Measurements from ENCODE around the gene KLHL30.
"Not testable (repeated sequence)": the region's sequence is repeated elsewhere in the genome, so short reads cannot be mapped to it uniquely, and the experiment has no call there.

Gene KLHL30

DNA sequence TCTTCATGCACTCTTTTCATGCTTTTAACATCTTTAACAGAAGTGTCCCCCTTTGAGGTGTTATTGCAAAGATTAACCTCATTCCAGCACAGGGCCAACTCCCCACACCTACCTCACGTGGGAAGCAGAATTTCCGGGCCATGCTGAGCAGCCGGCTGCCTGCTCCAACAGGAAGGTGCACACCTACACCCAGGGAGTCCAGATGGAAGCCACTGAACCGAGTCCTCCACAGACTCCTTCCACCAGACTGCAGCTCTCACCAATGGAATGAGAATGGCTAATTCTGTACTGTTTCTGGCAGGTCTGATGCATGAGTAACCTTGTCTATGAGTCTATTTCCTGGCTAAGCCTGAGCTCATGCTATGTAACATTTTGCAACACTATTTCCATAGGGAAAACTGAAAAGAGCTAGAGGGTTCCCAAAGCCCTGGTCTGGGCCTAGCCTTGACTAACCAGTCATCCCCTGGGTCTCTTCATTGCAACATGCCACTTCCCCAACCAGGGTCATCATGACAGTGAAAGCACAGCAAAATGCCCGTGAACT, 31.3 kb downstream of the KLHL30 start:
- Histone ChIP-seq H3K36me3 (ENCODE audit: control insufficient read depth, insufficient read depth, low read length) (peaks cover 26% of the 10 kb centered on the region), H3K27ac (ENCODE audit: low read depth, low read length) (peak overlapping the region; percentile 60), H3K4me3 (ENCODE audit: low read length) (no peak overlapping the region), H3K9ac (ENCODE audit: low read length) (no peak overlapping the region), H3K27me3 (ENCODE audit: control insufficient read depth, insufficient read depth, low read length) (no peaks in the 10 kb centered on the region), H3K4me1 (ENCODE audit: control insufficient read depth, insufficient read depth, low read length) (peaks cover 16% of the 10 kb centered on the region)

DNA sequence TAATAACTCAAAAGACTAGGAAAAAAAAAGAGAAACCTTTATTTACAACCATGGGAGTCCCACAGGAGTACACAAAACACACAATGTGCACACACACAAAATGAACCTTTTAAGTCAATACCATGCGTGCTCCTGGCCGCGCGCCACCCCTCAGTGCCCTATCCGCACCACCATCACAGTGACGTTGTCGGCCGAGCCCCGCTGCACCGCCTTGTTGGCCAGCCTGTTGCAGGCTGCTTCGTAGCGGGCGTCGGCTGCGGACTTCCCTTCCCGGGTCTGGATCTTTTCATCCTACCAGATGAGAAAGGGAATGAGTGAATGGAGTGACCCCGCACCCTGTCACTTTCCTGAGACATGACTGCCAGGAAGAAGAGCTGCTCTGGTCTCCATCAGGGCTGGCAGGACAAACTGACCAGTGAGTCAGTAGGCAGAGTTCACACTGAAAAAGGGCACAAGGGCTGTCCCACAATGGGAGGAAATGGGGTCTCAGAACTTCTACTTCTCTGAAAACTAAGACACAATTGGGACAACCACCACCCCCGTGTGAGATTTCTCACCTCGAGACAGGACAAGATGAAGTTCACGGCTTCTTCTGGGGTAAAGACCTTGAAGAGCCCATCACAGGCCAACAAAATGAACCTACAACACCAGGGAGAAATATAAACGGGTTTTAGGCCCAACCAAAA, 32.1 kb downstream of the KLHL30 start:
- Histone ChIP-seq H3K27ac (ENCODE audit: low read depth, low read length) (peak overlapping the region; percentile 60), H3K4me1 (ENCODE audit: control insufficient read depth, insufficient read depth, low read length) (peaks cover 16% of the 10 kb centered on the region), H3K27me3 (ENCODE audit: control insufficient read depth, insufficient read depth, low read length) (no peaks in the 10 kb centered on the region), H3K36me3 (ENCODE audit: control insufficient read depth, insufficient read depth, low read length) (peaks cover 26% of the 10 kb centered on the region), H3K4me3 (ENCODE audit: low read length) (no peak overlapping the region), H3K9ac (ENCODE audit: low read length) (no peak overlapping the region)

GRCh38 chr2:238171072-238171431, 32.6 kb downstream of the KLHL30 start:
- H3K27ac ChIP-seq (ENCODE audit: low read depth, low read length); H3K9ac ChIP-seq (ENCODE audit: low read length); H3K4me3 ChIP-seq (ENCODE audit: low read length); H3K27me3 ChIP-seq (ENCODE audit: control insufficient read depth, insufficient read depth, low read length): not testable (repeated sequence)
- H3K36me3 ChIP-seq (ENCODE audit: control insufficient read depth, insufficient read depth, low read length): peaks cover 26% of the 10 kb centered on the region
- H3K4me1 ChIP-seq (ENCODE audit: control insufficient read depth, insufficient read depth, low read length): peaks cover 16% of the 10 kb centered on the region

DNA sequence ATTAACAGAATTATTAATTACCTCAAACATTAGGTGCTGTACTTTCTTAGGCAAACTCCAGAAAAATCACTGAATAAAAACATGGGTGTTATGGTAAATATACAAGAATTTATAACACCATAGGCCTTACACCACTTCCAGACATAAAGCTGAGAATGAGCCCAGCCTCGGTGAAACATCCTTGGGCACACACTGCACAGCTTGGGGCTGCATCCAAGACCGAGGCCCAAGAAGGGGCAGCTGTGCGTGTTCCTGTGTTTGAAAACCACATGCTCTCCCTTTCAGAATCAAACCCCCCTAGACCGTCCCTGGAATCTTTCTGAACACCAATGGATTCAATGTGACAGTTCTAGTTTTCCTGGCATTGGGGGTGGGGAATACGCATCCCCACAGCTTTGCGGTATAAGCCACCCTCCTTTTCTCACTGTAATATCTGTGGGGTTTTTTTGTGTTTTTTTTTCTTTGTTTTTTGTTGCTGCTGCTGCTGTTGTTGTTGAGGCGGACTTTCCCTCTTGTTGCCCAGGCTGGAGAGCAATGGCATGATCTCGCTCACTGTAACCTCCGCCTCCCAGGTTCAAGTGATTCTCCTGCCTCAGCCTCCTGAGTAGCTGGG, 33.2 kb downstream of the KLHL30 start:
- no peak overlapping the region for H3K27ac ChIP-seq (ENCODE audit: low read depth, low read length)
- H3K9ac ChIP-seq (ENCODE audit: low read length): no peak overlapping the region
- H3K36me3 ChIP-seq (ENCODE audit: control insufficient read depth, insufficient read depth, low read length): peaks cover 31% of the 10 kb centered on the region
- no peaks in the 10 kb centered on the region for H3K27me3 ChIP-seq (ENCODE audit: control insufficient read depth, insufficient read depth, low read length)
- H3K4me3 ChIP-seq (ENCODE audit: low read length): no peak overlapping the region
- peaks cover 16% of the 10 kb centered on the region for H3K4me1 ChIP-seq (ENCODE audit: control insufficient read depth, insufficient read depth, low read length)

- no peak overlapping the region for H3K27ac ChIP-seq (ENCODE audit: low read depth, low read length)
- peaks cover 16% of the 10 kb centered on the region for H3K4me1 ChIP-seq (ENCODE audit: control insufficient read depth, insufficient read depth, low read length)
- H3K9ac ChIP-seq (ENCODE audit: low read length): no peak overlapping the region
- H3K36me3 ChIP-seq (ENCODE audit: control insufficient read depth, insufficient read depth, low read length): peaks cover 32% of the 10 kb centered on the region
- H3K27me3 ChIP-seq (ENCODE audit: control insufficient read depth, insufficient read depth, low read length): no peaks in the 10 kb centered on the region
- no peak overlapping the region for H3K4me3 ChIP-seq (ENCODE audit: low read length)
Observed at GRCh38 chr2:238172439-238172838, 34.0 kb downstream of the KLHL30 start.

- Histone ChIP-seq H3K4me3 (ENCODE audit: low read length) (no peak overlapping the region), H3K27me3 (ENCODE audit: control insufficient read depth, insufficient read depth, low read length) (no peaks in the 10 kb centered on the region), H3K4me1 (ENCODE audit: control insufficient read depth, insufficient read depth, low read length) (peaks cover 16% of the 10 kb centered on the region), H3K27ac (ENCODE audit: low read depth, low read length) (no peak overlapping the region), H3K9ac (ENCODE audit: low read length) (no peak overlapping the region), H3K36me3 (ENCODE audit: control insufficient read depth, insufficient read depth, low read length) (peaks cover 37% of the 10 kb centered on the region)
Observed at GRCh38 chr2:238173692-238174091, 35.2 kb downstream of the KLHL30 start.

GRCh38 chr2:238174291-238174690, 35.8 kb downstream of the KLHL30 start:
- no peak overlapping the region for H3K4me3 ChIP-seq (ENCODE audit: low read length)
- no peak overlapping the region for H3K27ac ChIP-seq (ENCODE audit: low read depth, low read length)

GRCh38 chr2:238174701-238175100, 36.2 kb downstream of the KLHL30 start:
- Histone ChIP-seq H3K4me3 (ENCODE audit: low read length) (no peak overlapping the region), H3K36me3 (ENCODE audit: control insufficient read depth, insufficient read depth, low read length) (peaks cover 40% of the 10 kb centered on the region), H3K9ac (ENCODE audit: low read length) (no peak overlapping the region), H3K4me1 (ENCODE audit: control insufficient read depth, insufficient read depth, low read length) (peaks cover 9% of the 10 kb centered on the region), H3K27ac (ENCODE audit: low read depth, low read length) (no peak overlapping the region), H3K27me3 (ENCODE audit: control insufficient read depth, insufficient read depth, low read length) (no peaks in the 10 kb centered on the region)

More at GRCh38 chr2:238174291-238174690, 35.8 kb downstream of the KLHL30 start:
- peaks cover 36% of the 10 kb centered on the region for H3K36me3 ChIP-seq (ENCODE audit: control insufficient read depth, insufficient read depth, low read length)
- peaks cover 10% of the 10 kb centered on the region for H3K4me1 ChIP-seq (ENCODE audit: control insufficient read depth, insufficient read depth, low read length)
- no peak overlapping the region for H3K9ac ChIP-seq (ENCODE audit: low read length)
- H3K27me3 ChIP-seq (ENCODE audit: control insufficient read depth, insufficient read depth, low read length): no peaks in the 10 kb centered on the region

DNA sequence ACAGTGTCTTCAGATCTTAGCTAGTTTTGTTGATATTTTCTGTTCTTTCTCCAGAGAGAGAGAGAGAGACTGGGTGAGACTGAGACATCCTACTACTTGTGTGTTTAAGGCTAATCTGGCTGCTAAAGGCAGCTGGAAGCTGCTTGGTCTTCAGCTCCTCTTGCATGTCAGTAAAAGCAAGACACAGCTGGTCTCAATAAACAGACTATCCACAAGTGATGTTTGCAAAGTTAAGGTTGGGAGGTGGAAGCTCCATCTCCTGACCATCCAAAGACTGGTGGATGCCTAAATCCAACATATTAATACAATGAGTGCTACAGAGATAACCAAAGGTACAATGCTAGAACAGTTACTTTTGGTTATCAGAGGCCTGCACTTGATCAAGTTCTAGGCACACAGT, 38.1 kb downstream of the KLHL30 start:
- Histone ChIP-seq H3K4me1 (ENCODE audit: control insufficient read depth, insufficient read depth, low read length) (no peaks in the 10 kb centered on the region), H3K27ac (ENCODE audit: low read depth, low read length) (no peak overlapping the region), H3K4me3 (ENCODE audit: low read length) (no peak overlapping the region), H3K27me3 (ENCODE audit: control insufficient read depth, insufficient read depth, low read length) (no peaks in the 10 kb centered on the region), H3K9ac (ENCODE audit: low read length) (no peak overlapping the region), H3K36me3 (ENCODE audit: control insufficient read depth, insufficient read depth, low read length) (peaks cover 43% of the 10 kb centered on the region)

GRCh38 chr2:238180554-238180953, 42.1 kb downstream of the KLHL30 start:
- no peak overlapping the region for H3K4me3 ChIP-seq (ENCODE audit: low read length)

GRCh38 chr2:238182362-238182761, 43.9 kb downstream of the KLHL30 start:
- Histone ChIP-seq H3K36me3 (ENCODE audit: control insufficient read depth, insufficient read depth, low read length) (peaks cover 54% of the 10 kb centered on the region), H3K27ac (ENCODE audit: low read depth, low read length) (no peak overlapping the region), H3K27me3 (ENCODE audit: control insufficient read depth, insufficient read depth, low read length) (no peaks in the 10 kb centered on the region)

More at GRCh38 chr2:238180554-238180953, 42.1 kb downstream of the KLHL30 start:
- H3K4me1 ChIP-seq (ENCODE audit: control insufficient read depth, insufficient read depth, low read length): no peaks in the 10 kb centered on the region
- H3K27ac ChIP-seq (ENCODE audit: low read depth, low read length): no peak overlapping the region
- H3K9ac ChIP-seq (ENCODE audit: low read length): no peak overlapping the region
- H3K36me3 ChIP-seq (ENCODE audit: control insufficient read depth, insufficient read depth, low read length): peaks cover 48% of the 10 kb centered on the region
- H3K27me3 ChIP-seq (ENCODE audit: control insufficient read depth, insufficient read depth, low read length): no peaks in the 10 kb centered on the region

DNA sequence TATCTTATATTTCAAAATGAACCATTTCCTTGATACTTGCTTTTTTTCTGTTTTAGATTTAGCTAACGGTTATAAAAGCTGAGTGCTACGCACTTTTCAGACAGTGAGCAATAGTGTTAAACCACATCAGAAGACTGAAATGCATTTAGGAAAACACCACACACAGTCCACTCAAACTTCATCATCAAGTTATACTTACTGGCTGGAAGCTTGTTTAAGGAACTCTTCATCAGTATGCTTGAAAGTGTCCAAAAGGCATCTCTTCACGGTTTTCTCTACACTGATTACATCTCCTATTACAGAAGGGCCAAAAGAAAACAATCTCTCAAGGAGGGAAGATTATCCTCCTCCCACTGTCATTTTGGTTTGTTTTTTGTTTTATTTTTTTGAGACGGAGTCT, 45.4 kb downstream of the KLHL30 start:
- H3K9ac ChIP-seq (ENCODE audit: low read length): no peak overlapping the region
- no peaks in the 10 kb centered on the region for H3K27me3 ChIP-seq (ENCODE audit: control insufficient read depth, insufficient read depth, low read length)
- no peak overlapping the region for H3K27ac ChIP-seq (ENCODE audit: low read depth, low read length)
- H3K4me3 ChIP-seq (ENCODE audit: low read length): no peak overlapping the region
- peaks cover 62% of the 10 kb centered on the region for H3K36me3 ChIP-seq (ENCODE audit: control insufficient read depth, insufficient read depth, low read length)
- H3K4me1 ChIP-seq (ENCODE audit: control insufficient read depth, insufficient read depth, low read length): no peaks in the 10 kb centered on the region

More at GRCh38 chr2:238182362-238182761, 43.9 kb downstream of the KLHL30 start:
- no peaks in the 10 kb centered on the region for H3K4me1 ChIP-seq (ENCODE audit: control insufficient read depth, insufficient read depth, low read length)
- H3K9ac ChIP-seq (ENCODE audit: low read length): no peak overlapping the region
- H3K4me3 ChIP-seq (ENCODE audit: low read length): no peak overlapping the region
